ENCODE measurements around the gene CALR3. TPM values are rescaled to one million over a fixed set of nuclear protein-coding genes. Genes with fewer than 3 reads are reported as not detected.

CALR3 gene
- total RNA-seq, 4 donors from 2014 or later = not detected

DNA sequence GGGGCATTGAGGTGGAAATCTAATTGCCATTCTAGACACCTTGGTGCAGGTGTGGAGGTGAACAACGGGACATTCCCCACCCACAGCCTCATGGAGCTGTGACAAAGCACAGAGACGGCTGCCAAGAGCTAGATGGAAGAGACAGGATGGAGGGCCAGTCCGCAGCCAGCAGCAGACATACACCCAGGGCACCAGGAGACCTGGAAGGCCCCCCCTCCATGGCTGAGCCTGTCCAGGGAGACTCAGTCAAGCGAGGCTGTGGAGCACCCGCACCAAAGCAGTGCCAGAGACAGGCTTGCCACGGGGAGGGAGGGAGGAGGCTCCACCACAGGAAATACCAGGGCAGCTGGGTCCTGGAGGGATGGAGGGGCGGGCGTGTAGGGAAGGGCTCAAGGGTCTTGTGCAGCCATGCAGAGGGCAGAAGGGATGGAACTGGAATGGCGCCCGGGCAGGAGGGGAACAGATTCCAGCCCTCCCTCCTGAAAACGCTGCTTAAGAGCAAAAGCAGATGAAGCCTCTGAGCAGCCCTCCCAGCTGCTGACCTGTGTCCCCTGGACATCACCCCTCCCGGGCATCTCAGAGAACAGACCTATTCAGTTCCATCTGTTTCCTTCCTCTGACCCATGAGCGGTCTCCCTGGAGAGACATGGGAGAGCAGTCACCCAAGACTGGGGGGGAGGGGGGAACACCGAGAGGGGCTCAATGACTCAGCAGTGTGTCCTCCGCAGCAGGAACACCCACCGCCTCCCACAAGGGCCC, 38.6 kb downstream of the CALR3 start:
- TF ChIP-seq, protein P1, sequence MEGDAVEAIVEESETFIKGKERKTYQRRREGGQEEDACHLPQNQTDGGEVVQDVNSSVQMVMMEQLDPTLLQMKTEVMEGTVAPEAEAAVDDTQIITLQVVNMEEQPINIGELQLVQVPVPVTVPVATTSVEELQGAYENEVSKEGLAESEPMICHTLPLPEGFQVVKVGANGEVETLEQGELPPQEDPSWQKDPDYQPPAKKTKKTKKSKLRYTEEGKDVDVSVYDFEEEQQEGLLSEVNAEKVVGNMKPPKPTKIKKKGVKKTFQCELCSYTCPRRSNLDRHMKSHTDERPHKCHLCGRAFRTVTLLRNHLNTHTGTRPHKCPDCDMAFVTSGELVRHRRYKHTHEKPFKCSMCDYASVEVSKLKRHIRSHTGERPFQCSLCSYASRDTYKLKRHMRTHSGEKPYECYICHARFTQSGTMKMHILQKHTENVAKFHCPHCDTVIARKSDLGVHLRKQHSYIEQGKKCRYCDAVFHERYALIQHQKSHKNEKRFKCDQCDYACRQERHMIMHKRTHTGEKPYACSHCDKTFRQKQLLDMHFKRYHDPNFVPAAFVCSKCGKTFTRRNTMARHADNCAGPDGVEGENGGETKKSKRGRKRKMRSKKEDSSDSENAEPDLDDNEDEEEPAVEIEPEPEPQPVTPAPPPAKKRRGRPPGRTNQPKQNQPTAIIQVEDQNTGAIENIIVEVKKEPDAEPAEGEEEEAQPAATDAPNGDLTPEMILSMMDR (IDR thresholded peaks at IDR 0.05) = no peak
- no peak for TF ChIP-seq POLR2A (IDR thresholded peaks at IDR 0.05)
- peak overlapping the region in 1 of 4 donors; percentile 38 for H3K4me3 ChIP-seq
- peak overlapping the region; percentile 17 to 77 (median 52) for H3K27ac ChIP-seq
- no peaks in the 10 kb centered on the region for H3K9me3 ChIP-seq
- WGBS, 2 donors = 15 to 20% methylated on average over 6 to 8 of the region's 16 CpGs
- peaks cover 21 to 74% (median 27%) of the 10 kb centered on the region in 3 donors for H3K4me1 ChIP-seq
- DNase-seq = no peak
- no peaks in the 10 kb centered on the region for H3K36me3 ChIP-seq
- H3K27me3 ChIP-seq = no peaks in the 10 kb centered on the region
- intact Hi-C loops (cut with DNase I) = no loop called here

DNA sequence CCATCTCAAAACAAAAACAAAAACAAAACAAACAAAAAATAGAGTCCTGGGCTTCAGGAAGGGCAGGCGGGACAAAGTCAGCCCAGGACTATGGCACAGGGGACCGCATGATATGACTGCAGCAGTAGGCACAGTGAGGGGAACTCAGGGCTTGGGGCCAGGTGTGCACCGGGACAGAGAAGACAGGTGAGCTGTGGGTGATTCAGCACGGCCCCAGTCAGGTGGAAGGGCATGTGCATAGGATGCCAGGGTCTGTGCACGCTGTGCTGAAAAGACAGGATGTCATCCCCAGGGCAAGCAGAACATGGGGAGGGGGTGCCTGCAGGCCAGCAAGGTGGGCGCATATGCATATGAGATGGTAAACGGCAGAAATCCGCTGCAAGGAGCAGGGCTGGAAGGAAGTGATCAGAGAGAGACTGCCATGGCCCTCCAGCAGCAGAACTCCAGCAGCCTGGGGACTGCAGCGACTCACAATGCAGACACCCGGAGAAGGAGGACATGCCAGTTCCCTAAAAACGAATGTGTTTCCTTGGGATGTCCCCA, 39.2 kb downstream of the CALR3 start:
- no peak for DNase-seq
- Histone ChIP-seq H3K9me3 (no peaks in the 10 kb centered on the region), H3K4me1 (peaks cover 21 to 68% (median 27%) of the 10 kb centered on the region in 3 donors), H3K27ac (peak overlapping the region in 3 of 4 donors; percentile 41 to 77 (median 63)), H3K4me3 (peak overlapping the region in 1 of 4 donors; percentile 38), H3K27me3 (no peaks in the 10 kb centered on the region), H3K36me3 (no peaks in the 10 kb centered on the region)
- intact Hi-C loops (cut with DNase I) = no loop called here
- 42% methylated on average over 11 of the region's 11 CpGs for WGBS, 2 donors
- TF ChIP-seq, protein P1 (IDR thresholded peaks at IDR 0.05) = no peak
- TF ChIP-seq POLR2A (IDR thresholded peaks at IDR 0.05) = no peak

DNA sequence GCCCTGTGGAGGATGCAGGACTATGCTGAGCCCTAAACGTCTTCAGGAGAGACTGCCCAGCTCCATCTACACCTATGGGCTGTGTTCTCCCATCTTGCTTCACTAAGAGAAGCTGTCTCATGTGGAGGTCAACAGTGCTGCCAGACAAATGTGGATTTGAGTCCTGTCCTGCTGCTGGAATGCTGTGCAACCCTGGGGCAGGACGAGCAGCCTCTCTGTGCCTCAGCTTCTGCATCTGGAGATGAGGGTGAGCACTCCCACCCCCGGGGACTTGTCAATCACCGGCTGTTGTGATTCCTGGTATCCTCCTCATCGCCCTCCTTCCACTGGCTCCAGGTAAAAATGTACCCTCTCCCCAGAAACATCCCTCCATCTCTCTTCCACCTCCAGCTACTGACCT, 40.5 kb downstream of the CALR3 start:
- no peak for DNase-seq
- 90 to 92% methylated on average over 4 to 5 of the region's 5 CpGs for WGBS, 2 donors
- intact Hi-C loops (cut with DNase I) = no loop called here
- Histone ChIP-seq H3K4me1 (peaks cover 21 to 62% (median 27%) of the 10 kb centered on the region in 3 donors), H3K36me3 (no peaks in the 10 kb centered on the region), H3K27me3 (no peaks in the 10 kb centered on the region), H3K4me3 (no peak overlapping the region), H3K27ac (no peak overlapping the region), H3K9me3 (no peaks in the 10 kb centered on the region)
- TF ChIP-seq POLR2A (IDR thresholded peaks at IDR 0.05) = no peak
- TF ChIP-seq, protein P1 (IDR thresholded peaks at IDR 0.05) = no peak

DNA sequence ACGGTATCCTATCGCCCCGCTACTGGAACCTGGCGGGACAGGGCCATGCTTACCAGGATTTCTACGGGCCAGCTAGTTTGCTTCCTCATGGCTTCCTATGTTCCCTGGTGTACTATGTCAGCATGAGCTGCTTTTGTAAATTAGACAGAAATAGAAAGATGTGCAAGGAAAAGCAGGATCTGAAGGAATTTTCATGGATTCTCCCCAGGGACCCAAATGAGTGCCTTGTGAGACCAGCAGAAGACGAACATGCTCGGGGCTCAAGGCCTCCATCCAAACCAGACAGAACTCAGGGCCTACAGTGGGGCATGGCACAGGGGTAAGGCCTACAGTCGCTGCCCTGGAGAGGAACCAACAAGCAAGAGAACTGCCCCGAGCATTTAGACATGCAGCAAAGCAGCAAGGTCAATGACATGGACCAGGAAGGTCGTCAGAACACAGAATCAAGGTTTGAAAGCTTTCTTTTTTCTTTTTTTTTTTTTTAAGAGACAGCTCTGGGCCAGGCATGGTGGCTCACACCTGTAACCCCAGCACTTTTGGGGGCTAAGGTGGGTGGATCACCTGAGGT, 41.5 kb downstream of the CALR3 start:
- H3K4me3 ChIP-seq = no peak overlapping the region
- intact Hi-C loops (cut with DNase I) = no loop called here
- no peaks in the 10 kb centered on the region for H3K9me3 ChIP-seq
- H3K27me3 ChIP-seq = no peaks in the 10 kb centered on the region
- peaks cover 21 to 58% (median 27%) of the 10 kb centered on the region in 3 donors for H3K4me1 ChIP-seq
- DNase-seq = no peak
- TF ChIP-seq, protein P1 (IDR thresholded peaks at IDR 0.05) = no peak
- TF ChIP-seq POLR2A (IDR thresholded peaks at IDR 0.05) = no peak
- H3K27ac ChIP-seq = peak overlapping the region in 2 of 4 donors; percentile 46
- 78 to 80% methylated on average over 8 to 10 of the region's 10 CpGs for WGBS, 2 donors
- H3K36me3 ChIP-seq = no peaks in the 10 kb centered on the region

DNA sequence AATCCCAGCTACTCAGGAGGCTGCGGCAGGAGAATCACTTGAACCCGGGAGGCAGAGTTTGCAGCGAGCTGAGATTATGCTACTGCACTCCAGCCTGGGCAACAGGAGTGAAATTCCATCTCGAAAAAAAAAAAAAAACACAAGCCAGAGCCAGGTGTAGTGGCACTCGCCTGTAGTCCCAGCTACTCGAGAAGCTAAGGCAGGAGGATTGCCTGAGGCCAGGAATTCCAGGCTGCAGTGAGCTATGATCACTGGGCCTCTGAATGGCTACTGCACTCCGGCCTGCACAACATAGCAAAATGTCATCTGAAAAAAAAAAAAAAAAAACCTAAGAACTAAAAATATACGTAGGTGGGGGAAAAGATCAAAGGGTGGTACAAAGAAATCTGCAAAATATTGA, 43.6 kb downstream of the CALR3 start:
- intact Hi-C loops (cut with DNase I) = no loop called here
- WGBS, 2 donors = 68 to 79% methylated on average over 8 of the region's 8 CpGs
- Histone ChIP-seq H3K27me3 (no peaks in the 10 kb centered on the region), H3K36me3 (no peaks in the 10 kb centered on the region), H3K4me1 (peaks cover 12 to 49% (median 15%) of the 10 kb centered on the region in 3 donors), H3K27ac (no peak overlapping the region), H3K4me3 (no peak overlapping the region), H3K9me3 (no peaks in the 10 kb centered on the region)
- no peak for DNase-seq
- TF ChIP-seq, protein P1 (IDR thresholded peaks at IDR 0.05) = no peak
- no peak for TF ChIP-seq POLR2A (IDR thresholded peaks at IDR 0.05)

Data from esophagus squamous epithelium (tissue), 5 donors.